GM04504 (cell line): ENCODE data around the gene CCDC142.

Experiments
- DNase-seq: peaks from one replicate; pipeline ENCODE4 v3.0.0-alpha.2; 2012; ENCODE audit warnings: low read depth

CCDC142 gene

GRCh38 chr2:74514368-74515270 is 31.8 kb upstream of the CCDC142 start, which contains the start of gene TLX2:
Gene TLX2, plus strand, starts transcription at chr2:74514450. Its CDS starts 357 bp downstream, at chr2:74514807.
- DNase-seq: no peak

- DNase-seq: no peak
Observed at GRCh38 chr2:74513605-74514367, 31.0 kb upstream of the CCDC142 start.

- DNase-seq: no peak
Observed at GRCh38 chr2:74512744-74513604, 30.2 kb upstream of the CCDC142 start.

GRCh38 chr2:74511104-74511989 is 28.5 kb upstream of the CCDC142 start:
- no peak for DNase-seq

GRCh38 chr2:74510272-74510671 is 27.5 kb upstream of the CCDC142 start:
- no peak for DNase-seq

GRCh38 chr2:74507926-74508520 is 25.2 kb upstream of the CCDC142 start:
- peak; percentile 57 for DNase-seq

GRCh38 chr2:74507145-74507925 is 24.5 kb upstream of the CCDC142 start, which contains the start of gene PCGF1:
Gene PCGF1, minus strand, starts transcription at chr2:74507695. Its CDS starts 27 bp downstream, at chr2:74507668.
- peak; percentile 96 for DNase-seq

- no peak for DNase-seq
Observed at GRCh38 chr2:74505448-74506246, 22.8 kb upstream of the CCDC142 start.

- no peak for DNase-seq
Observed at GRCh38 chr2:74504591-74504990, 21.8 kb upstream of the CCDC142 start.

GRCh38 chr2:74503506-74504475 is 21.0 kb upstream of the CCDC142 start:
- no peak for DNase-seq

GRCh38 chr2:74502720-74503505 is 20.1 kb upstream of the CCDC142 start:
- DNase-seq: peak; percentile 59

- no peak for DNase-seq
Observed at GRCh38 chr2:74502147-74502719, 19.4 kb upstream of the CCDC142 start.

- DNase-seq: no peak
Observed at GRCh38 chr2:74501335-74502071, 18.7 kb upstream of the CCDC142 start.

GRCh38 chr2:74500578-74500946 is 17.8 kb upstream of the CCDC142 start:
- no peak for DNase-seq

- no peak for DNase-seq
Observed at GRCh38 chr2:74499940-74500577, 17.3 kb upstream of the CCDC142 start.
